NCI-H146 (cell line): ENCODE results near the gene RAVER1.
"Not testable (repeated sequence)": the region's sequence is repeated elsewhere in the genome, so short reads cannot be mapped to it uniquely, and the experiment has no call there.

Experiments
- DNase-seq: peaks from one replicate; lab custom pipeline; 2025; lab: John Stamatoyannopoulos, UW

Gene RAVER1

DNA sequence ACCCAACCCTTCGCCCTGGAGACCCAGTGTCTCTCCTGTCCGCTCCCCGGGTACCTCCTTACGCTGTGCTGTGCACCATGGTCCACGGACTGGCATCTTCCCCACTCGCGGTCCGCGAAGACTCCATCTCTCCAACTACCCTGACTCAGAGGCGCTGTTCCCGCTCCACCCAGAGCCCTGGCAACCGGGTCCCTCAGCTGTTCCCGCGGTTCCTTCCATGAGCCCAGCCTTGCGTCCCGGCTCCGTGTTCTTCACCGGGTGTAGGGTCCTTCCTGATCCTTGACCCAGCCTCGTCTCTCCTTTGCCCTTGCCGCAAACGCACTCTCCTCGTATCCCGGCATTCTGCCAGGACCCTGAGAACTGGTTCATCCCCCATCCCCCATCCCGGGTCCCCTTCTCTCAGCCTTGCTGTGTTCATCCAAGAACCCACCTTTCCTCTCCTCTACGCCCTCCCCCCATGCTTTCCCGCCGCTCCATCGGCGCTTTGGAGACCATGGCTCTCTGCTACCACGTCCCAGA is 42.9 kb downstream of the RAVER1 start:
- peak; percentile 28 for DNase-seq

DNA sequence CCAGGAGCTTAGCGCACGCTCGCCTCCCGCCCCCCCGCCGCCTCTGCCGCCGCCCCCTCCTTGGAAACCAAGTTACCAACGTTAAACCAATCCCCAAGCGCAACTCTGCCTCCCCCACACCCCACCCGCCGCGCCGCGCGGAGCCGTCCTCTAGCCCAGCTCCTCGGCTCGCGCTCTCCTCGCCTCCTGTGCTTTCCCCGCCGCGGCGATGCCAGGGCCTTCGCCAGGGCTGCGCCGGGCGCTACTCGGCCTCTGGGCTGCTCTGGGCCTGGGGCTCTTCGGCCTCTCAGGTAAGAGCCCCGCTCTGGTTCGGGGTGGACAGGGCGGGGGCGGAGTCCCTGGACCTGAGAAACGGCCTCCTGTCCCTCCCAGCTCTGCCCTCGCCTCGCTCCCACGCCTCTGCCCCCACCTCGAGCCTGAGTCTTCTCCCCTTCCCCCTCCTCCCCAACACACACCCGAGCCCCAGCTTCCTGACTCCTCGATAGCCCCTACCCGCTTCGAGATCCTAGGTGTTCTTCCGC is 43.4 kb downstream of the RAVER1 start, which contains the start of gene ICAM5:
ICAM5 (plus strand) TSS at position 117 of the 521 bp plus-strand sequence; CDS start at position 209, 92 bp downstream.
- peak; percentile 67 for DNase-seq

DNA sequence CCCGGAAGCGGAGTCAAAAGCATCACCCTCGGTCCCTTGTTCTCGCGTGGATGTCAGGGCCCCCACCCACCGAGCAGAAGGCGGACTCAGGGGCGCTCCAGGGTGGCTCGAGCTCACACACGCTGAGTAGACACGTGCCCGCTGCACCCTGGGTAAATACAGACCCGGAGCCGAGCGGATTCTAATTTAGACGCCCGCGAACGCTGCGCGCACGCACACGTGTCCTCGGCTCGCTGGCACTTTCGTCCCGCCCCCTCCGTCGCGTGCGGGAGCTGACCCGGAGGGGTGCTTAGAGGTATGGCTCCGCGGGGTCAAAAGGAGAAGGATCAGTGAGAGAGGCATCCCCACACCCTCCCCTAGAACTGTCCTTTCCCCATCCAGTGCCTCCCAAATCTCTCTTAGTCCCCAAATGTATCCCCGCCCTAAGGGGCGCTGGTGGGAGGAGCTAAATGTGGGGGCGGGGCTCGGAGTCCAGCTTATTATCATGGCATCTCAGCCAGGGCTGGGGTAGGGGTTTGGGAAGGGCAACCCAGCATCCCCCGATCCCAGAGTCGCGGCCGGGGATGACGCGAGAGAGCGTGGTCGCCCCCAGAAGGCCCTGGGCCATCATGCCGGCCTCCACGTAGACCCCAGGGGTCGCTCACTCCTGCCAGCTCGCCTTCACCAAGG is 44.0 kb downstream of the RAVER1 start:
- DNase-seq: peak; percentile 80

DNA sequence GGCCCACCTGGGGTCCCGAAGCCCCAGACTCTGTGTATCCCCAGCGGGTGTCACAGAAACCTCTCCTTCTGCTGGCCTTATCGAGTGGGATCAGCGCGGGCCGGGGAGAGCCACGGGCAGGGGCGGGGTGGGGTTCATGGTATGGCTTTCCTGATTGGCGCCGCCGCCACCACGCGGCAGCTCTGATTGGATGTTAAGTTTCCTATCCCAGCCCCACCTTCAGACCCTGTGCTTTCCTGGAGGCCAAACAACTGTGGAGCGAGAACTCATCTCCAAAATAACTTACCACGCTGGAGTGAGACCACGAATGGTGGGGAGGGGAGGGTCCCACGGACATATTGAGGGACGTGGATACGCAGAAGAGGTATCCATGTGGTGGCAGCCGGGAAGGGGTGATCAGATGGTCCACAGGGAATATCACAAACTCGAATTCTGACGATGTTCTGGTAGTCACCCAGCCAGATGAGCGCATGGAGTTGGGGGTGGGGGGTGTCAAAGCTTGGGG is 44.6 kb downstream of the RAVER1 start:
- DNase-seq: peak; percentile 70

DNA sequence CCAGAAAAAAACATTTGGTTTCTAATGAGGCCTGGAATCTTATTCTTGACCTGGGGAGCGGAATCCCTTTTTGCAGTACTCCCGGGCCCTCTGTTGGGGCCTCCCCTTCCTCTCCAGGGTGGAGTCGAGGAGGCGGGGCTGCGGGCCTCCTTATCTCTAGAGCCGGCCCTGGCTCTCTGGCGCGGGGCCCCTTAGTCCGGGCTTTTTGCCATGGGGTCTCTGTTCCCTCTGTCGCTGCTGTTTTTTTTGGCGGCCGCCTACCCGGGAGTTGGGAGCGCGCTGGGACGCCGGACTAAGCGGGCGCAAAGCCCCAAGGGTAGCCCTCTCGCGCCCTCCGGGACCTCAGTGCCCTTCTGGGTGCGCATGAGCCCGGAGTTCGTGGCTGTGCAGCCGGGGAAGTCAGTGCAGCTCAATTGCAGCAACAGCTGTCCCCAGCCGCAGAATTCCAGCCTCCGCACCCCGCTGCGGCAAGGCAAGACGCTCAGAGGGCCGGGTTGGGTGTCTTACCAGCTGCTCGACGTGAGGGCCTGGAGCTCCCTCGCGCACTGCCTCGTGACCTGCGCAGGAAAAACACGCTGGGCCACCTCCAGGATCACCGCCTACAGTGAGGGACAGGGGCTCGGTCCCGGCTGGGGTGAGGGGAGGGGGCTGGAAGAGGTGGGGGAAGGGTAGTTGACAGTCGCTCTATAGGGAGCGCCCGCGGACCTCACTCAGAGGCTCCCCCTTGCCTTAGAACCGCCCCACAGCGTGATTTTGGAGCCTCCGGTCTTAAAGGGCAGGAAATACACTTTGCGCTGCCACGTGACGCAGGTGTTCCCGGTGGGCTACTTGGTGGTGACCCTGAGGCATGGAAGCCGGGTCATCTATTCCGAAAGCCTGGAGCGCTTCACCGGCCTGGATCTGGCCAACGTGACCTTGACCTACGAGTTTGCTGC is 46.3 kb downstream of the RAVER1 start, which contains the start of gene ICAM4:
ICAM4 (plus strand) TSS at position 153 of the 935 bp plus-strand sequence; CDS start at position 211, 58 bp downstream.
- DNase-seq: no peak

DNA sequence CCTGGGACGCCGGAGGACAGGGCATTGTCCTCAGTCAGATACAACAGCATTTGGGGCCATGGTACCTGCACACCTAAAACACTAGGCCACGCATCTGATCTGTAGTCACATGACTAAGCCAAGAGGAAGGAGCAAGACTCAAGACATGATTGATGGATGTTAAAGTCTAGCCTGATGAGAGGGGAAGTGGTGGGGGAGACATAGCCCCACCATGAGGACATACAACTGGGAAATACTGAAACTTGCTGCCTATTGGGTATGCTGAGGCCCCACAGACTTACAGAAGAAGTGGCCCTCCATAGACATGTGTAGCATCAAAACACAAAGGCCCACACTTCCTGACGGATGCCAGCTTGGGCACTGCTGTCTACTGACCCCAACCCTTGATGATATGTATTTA is 47.9 kb downstream of the RAVER1 start:
- no peak for DNase-seq

DNA sequence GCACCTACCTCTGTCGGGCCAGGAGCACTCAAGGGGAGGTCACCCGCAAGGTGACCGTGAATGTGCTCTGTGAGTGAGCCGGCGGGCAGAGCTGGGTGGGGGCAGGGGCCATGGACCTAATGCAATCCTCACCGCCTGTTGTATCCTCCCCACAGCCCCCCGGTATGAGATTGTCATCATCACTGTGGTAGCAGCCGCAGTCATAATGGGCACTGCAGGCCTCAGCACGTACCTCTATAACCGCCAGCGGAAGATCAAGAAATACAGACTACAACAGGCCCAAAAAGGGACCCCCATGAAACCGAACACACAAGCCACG is 48.4 kb downstream of the RAVER1 start:
- DNase-seq: no peak

DNA sequence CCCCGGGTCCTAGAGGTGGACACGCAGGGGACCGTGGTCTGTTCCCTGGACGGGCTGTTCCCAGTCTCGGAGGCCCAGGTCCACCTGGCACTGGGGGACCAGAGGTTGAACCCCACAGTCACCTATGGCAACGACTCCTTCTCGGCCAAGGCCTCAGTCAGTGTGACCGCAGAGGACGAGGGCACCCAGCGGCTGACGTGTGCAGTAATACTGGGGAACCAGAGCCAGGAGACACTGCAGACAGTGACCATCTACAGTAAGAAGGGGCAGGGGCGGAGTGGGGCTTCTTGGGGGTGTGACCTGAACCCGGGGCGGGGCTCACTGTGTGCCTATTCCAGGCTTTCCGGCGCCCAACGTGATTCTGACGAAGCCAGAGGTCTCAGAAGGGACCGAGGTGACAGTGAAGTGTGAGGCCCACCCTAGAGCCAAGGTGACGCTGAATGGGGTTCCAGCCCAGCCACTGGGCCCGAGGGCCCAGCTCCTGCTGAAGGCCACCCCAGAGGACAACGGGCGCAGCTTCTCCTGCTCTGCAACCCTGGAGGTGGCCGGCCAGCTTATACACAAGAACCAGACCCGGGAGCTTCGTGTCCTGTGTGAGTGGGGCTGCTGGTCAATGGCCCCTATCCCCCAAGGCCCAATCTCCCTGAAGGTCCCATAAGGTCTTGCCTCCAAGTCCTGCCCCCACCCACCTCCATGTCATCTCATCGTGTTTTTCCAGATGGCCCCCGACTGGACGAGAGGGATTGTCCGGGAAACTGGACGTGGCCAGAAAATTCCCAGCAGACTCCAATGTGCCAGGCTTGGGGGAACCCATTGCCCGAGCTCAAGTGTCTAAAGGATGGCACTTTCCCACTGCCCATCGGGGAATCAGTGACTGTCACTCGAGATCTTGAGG is 49.0 kb downstream of the RAVER1 start:
- DNase-seq: no peak

DNA sequence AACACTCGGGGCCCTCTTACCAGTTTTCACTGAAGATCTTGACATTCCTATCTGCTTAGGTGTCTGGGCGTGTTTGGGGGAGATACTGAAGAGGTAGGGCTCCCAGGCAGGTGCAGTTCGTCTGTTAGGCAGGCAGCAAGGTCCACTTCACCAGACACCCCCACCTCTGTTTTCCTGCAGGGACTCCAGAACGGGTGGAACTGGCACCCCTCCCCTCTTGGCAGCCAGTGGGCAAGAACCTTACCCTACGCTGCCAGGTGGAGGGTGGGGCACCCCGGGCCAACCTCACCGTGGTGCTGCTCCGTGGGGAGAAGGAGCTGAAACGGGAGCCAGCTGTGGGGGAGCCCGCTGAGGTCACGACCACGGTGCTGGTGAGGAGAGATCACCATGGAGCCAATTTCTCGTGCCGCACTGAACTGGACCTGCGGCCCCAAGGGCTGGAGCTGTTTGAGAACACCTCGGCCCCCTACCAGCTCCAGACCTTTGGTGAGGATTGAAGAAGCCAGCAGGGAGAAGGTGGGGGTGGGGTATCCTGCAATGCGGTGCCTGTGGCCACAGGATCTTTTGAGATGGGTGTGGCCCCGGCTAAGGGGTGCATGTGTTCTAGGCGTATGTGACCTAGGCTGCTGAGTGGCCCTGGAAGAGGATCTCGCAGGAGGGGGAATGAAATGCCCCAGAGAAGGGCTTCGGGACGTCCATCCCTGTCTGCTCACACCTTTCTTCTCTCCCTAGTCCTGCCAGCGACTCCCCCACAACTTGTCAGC is 49.8 kb downstream of the RAVER1 start:
- no peak for DNase-seq

DNA sequence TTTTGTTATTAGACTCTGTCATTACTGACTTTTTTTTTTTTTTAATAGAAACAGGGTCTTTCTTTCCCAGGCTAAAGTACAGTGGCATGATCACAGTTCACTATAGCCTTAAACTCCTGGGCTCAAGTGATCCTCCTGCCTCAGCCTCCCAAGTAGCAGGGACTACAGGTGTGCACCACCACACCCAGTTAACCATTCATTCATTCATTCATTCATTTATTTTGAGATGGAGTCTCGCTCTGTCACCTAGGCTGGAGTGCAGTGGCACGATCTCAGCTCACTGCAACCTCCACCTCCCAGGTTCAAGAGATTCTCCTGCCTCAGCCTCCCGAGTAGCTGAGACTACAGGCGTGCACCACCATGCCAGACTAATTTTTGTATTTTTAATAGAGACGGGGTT is 51.3 kb downstream of the RAVER1 start:
- not testable (repeated sequence) for DNase-seq

DNA sequence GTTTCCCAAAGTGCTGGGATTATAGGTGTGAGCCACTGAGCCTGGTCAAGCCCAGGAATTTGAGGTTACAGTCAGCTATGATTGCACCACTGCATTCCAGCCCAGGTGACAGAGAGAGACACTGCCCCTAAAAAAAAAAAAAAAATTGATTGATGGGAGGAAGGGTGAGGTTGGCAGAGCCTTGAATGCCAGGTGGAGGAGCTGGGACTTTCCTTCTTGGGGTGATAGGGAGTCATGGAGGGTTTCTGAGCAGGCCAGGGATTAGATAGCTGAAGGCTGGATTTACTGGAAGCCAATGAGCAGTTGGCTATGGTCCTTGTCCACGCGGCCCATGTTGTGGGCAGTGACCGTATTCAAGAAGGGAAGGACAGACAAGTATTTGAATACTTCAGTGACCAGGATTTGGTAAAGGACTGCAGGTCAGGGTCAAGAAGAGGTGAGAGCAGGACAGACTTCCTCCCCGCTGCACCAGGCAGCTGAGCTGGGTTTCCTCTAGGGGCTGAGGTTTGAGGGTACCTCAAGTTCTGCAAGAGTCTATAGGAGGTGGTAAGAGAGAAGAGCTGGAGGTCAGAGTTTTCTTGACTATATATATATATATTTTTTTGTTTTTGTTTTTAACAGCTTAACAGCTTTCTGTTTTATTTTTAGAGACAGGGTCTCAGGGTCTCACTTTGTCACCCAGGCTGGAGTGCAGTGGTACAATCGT is 53.4 kb downstream of the RAVER1 start:
- DNase-seq: no peak

DNA sequence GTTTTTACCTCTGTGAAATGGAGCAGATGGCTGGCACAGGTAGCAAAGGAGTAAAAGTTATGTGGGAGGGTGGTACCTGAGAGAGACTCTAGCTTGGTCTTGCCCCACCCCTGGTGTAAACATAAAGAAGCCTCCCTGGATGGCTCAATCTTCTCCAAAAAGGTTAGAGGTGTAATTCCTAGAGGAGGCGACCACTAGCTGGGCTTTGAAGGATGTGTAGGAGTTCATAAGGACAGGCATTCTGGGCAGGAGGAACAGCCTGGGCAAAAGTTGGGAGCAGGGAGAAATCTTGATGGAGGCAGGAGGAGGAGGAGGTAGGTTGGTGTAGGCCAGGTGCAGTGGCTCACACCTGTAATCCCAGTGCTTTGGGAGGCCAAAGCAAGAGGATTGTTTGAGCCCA is 54.4 kb downstream of the RAVER1 start:
- DNase-seq: no peak

DNA sequence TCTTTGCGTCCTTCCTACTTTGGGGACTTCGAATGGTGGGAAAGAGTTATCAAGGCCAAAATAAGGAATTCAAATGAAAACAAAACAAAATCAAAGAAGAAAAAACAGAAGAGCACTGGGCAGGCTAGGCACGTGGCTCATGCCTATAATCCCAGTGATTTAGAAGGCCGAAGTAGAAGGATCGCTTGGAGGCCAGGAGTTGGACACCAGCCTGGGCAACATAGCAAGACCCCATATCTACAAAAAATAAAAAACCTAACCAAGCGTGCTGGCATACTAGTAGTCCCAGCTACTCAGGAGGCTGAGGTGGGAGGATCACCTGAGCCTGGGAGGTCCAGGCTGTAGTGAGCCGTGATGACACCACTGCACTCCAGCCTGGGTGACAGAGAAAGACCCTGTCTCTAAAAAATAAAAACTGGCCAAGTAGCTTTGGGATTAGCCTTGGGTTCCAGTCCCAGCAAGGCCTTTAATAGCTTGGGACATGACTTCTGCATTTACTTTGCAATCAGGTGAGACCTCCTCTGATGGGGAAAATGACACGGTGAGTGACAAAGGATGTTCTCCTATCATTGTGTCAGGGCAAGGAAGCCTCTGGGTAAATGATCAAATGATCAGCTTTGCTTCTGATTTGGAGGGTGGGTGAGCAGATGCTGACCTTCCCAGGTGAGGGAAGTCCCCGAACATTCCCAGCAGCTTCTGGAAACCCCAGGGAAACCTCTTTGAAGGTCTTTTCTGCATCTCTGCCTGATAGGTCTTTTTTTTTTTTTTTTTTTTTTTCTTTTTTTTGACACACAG is 55.3 kb downstream of the RAVER1 start:
- no peak for DNase-seq

DNA sequence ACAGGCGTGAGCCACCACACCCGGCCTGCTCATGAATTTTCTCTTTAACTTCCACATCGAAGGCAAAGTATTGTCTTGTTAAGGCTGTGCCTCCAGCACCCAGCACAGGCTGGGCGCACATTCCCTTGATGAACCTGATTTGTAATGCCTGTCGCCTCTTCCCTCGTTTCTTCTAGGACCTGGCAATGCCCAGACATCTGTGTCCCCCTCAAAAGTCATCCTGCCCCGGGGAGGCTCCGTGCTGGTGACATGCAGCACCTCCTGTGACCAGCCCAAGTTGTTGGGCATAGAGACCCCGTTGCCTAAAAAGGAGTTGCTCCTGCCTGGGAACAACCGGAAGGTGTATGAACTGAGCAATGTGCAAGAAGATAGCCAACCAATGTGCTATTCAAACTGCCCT is 58.7 kb downstream of the RAVER1 start:
- DNase-seq: no peak

DNA sequence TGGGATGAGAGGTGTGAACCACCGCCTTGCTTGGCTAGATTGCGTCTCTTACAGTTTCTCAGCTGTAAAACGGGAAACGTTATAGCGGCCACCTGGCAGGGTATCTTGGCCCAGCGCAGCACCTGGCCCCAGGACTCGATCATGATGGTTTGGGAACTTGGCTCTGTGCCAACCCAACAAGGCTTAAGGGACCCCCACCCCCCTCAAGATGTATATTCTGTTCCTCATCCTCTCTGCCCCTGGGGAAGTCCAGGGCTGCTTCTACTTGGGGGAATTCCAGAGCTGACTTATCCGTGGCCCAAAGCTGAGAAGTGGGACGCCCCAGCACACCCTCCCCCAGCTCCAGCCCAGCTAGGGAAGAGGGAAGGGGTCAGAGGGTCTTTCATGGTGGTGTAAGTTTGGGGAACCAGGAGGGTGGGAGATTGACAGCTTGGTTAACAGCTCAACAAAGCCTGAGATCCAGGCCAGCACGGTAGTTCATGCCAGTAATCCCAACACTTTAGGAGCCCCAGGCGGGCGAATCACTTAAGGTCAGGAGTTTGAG is 61.7 kb downstream of the RAVER1 start:
- no peak for DNase-seq

DNA sequence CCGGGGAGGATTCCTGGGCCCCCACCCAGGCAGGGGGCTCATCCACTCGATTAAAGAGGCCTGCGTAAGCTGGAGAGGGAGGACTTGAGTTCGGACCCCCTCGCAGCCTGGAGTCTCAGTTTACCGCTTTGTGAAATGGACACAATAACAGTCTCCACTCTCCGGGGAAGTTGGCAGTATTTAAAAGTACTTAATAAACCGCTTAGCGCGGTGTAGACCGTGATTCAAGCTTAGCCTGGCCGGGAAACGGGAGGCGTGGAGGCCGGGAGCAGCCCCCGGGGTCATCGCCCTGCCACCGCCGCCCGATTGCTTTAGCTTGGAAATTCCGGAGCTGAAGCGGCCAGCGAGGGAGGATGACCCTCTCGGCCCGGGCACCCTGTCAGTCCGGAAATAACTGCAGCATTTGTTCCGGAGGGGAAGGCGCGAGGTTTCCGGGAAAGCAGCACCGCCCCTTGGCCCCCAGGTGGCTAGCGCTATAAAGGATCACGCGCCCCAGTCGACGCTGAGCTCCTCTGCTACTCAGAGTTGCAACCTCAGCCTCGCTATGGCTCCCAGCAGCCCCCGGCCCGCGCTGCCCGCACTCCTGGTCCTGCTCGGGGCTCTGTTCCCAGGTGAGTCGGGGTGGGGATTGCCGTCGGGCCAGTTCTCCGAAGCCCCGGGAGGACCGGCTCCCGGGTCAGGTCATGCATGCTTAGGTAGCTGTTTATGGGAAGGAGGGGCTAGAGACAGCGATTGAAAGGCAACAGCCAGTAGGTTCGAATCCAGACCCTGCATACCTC is 62.5 kb downstream of the RAVER1 start, which contains the start of gene ICAM1:
ICAM1 (plus strand) TSS at position 505 of the 779 bp plus-strand sequence; CDS start at position 545, 40 bp downstream.
- peak; percentile 45 for DNase-seq

DNA sequence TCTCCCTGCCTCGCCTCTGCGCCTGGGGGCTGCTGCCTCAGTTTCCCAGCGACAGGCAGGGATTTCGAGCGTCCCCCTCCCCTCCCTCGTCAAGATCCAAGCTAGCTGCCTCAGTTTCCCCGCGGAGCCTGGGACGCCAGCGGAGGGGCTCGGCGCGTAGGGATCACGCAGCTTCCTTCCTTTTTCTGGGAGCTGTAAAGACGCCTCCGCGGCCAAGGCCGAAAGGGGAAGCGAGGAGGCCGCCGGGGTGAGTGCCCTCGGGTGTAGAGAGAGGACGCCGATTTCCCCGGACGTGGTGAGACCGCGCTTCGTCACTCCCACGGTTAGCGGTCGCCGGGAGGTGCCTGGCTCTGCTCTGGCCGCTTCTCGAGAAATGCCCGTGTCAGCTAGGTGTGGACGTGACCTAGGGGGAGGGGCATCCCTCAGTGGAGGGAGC is 63.1 kb downstream of the RAVER1 start:
- peak; percentile 19 for DNase-seq
